ENCODE results near the gene MORC4.

The MORC4 gene

GRCh38 chrX:107014936-107015335, 14.9 kb upstream of the MORC4 start:
- H3K27ac ChIP-seq (ENCODE audit: low read depth, low read length) = no peak overlapping the region
- no peaks in the 10 kb centered on the region for H3K79me2 ChIP-seq (ENCODE audit: insufficient read depth, low read length)
- no peak overlapping the region for H3K4me3 ChIP-seq (ENCODE audit: insufficient read depth, low read length, poor library complexity, severe bottlenecking)
- H3K27me3 ChIP-seq (ENCODE audit: low read length) = no peaks in the 10 kb centered on the region
- H4K20me1 ChIP-seq (ENCODE audit: low read depth, low read length) = no peaks in the 10 kb centered on the region
- no peak overlapping the region for H3K4me2 ChIP-seq (ENCODE audit: low read depth, low read length, poor library complexity, severe bottlenecking)
- no peak overlapping the region for H2AFZ ChIP-seq (ENCODE audit: low read depth, low read length, severe bottlenecking)
- no peaks in the 10 kb centered on the region for H3K9me2 ChIP-seq (replicated peaks; ENCODE audit: insufficient read depth, low read length)
- TF ChIP-seq CTCF (IDR thresholded peaks at IDR 0.05; ENCODE audit: insufficient read depth, low read length, poor library complexity, severe bottlenecking) = no peak
- TF ChIP-seq EZH2phosphoT487 (conservative IDR thresholded peaks at IDR 0.05; ENCODE audit: low read length) = no peak
- no peak overlapping the region for H3K9ac ChIP-seq (ENCODE audit: low read length)
- H3K36me3 ChIP-seq (ENCODE audit: low read length) = no peaks in the 10 kb centered on the region
- H3F3A ChIP-seq (ENCODE audit: insufficient read depth) = no peaks in the 10 kb centered on the region
- H3K9me3 ChIP-seq (ENCODE audit: insufficient read depth, low read length) = no peaks in the 10 kb centered on the region

- Histone ChIP-seq H3K9ac (ENCODE audit: low read length) (no peak overlapping the region), H3K27ac (ENCODE audit: low read depth, low read length) (no peak overlapping the region), H3K4me3 (ENCODE audit: insufficient read depth, low read length, poor library complexity, severe bottlenecking) (no peak overlapping the region), H3K36me3 (ENCODE audit: low read length) (no peaks in the 10 kb centered on the region), H3K9me3 (ENCODE audit: insufficient read depth, low read length) (no peaks in the 10 kb centered on the region), H3K27me3 (ENCODE audit: low read length) (no peaks in the 10 kb centered on the region), H3K4me2 (ENCODE audit: low read depth, low read length, poor library complexity, severe bottlenecking) (no peak overlapping the region), H2AFZ (ENCODE audit: low read depth, low read length, severe bottlenecking) (no peak overlapping the region), H3K9me2 (replicated peaks; ENCODE audit: insufficient read depth, low read length) (no peaks in the 10 kb centered on the region), H4K20me1 (ENCODE audit: low read depth, low read length) (no peaks in the 10 kb centered on the region), H3K79me2 (ENCODE audit: insufficient read depth, low read length) (no peaks in the 10 kb centered on the region), H3F3A (ENCODE audit: insufficient read depth) (no peaks in the 10 kb centered on the region)
- TF ChIP-seq CTCF (IDR thresholded peaks at IDR 0.05; ENCODE audit: insufficient read depth, low read length, poor library complexity, severe bottlenecking) (no peak), EZH2phosphoT487 (conservative IDR thresholded peaks at IDR 0.05; ENCODE audit: low read length) (no peak)
Observed at GRCh38 chrX:107008034-107008433, 8.0 kb upstream of the MORC4 start.

- no peak for TF ChIP-seq CTCF (IDR thresholded peaks at IDR 0.05; ENCODE audit: insufficient read depth, low read length, poor library complexity, severe bottlenecking)
- no peak for TF ChIP-seq EZH2phosphoT487 (conservative IDR thresholded peaks at IDR 0.05; ENCODE audit: low read length)
- no peaks in the 10 kb centered on the region for H3K9me2 ChIP-seq (replicated peaks; ENCODE audit: insufficient read depth, low read length)
- peak overlapping the region; percentile 45 for H3K4me2 ChIP-seq (ENCODE audit: low read depth, low read length, poor library complexity, severe bottlenecking)
- H3K27ac ChIP-seq (ENCODE audit: low read depth, low read length) = no peak overlapping the region
- H3K4me3 ChIP-seq (ENCODE audit: insufficient read depth, low read length, poor library complexity, severe bottlenecking) = peak overlapping the region; percentile 22
- no peaks in the 10 kb centered on the region for H4K20me1 ChIP-seq (ENCODE audit: low read depth, low read length)
- H3K36me3 ChIP-seq (ENCODE audit: low read length) = no peaks in the 10 kb centered on the region
- H3K27me3 ChIP-seq (ENCODE audit: low read length) = no peaks in the 10 kb centered on the region
- H3K9me3 ChIP-seq (ENCODE audit: insufficient read depth, low read length) = no peaks in the 10 kb centered on the region
- H3F3A ChIP-seq (ENCODE audit: insufficient read depth) = no peaks in the 10 kb centered on the region
- H2AFZ ChIP-seq (ENCODE audit: low read depth, low read length, severe bottlenecking) = no peak overlapping the region
- no peak overlapping the region; the same call in 1 of the 2 replicates for H3K9ac ChIP-seq (ENCODE audit: low read length)
- no peaks in the 10 kb centered on the region for H3K79me2 ChIP-seq (ENCODE audit: insufficient read depth, low read length)
Observed at GRCh38 chrX:106999002-106999975, 723 bp downstream of the MORC4 start.
